Kidney epithelial cell (primary cell): ENCODE measurements around the gene PRRT1. TPM values are rescaled to one million over a fixed set of nuclear protein-coding genes. Genes with fewer than 3 reads are reported as not detected.
A peak's percentile ranks its signal among the peaks of the same experiment; 100 is the strongest.
"Not testable (repeated sequence)": the region's sequence is repeated elsewhere in the genome, so short reads cannot be mapped to it uniquely, and the experiment has no call there.

Experiments
- DNase-seq: peaks from one replicate; pipeline ENCODE4 v3.0.0-alpha.2; 2010; ENCODE audit warnings: low read depth
- H3K27me3 ChIP-seq: 2 replicates; pipeline ENCODE4 v1.6.0; 2011; ENCODE audit warnings: low read length; ENCODE audit not compliant: control insufficient read depth, insufficient read depth
- H3K36me3 ChIP-seq: 2 replicates; pipeline ENCODE4 v1.5.1; 2011; ENCODE audit warnings: low read length; ENCODE audit not compliant: control insufficient read depth, insufficient read depth
- H3K4me3 ChIP-seq: 2 replicates; pipeline ENCODE4 v1.5.1; 2011; ENCODE audit warnings: low read depth, mild to moderate bottlenecking, control low read depth, low read length
- CTCF ChIP-seq: IDR thresholded peaks from 2 replicates; pipeline ENCODE4 v1.5.1; 2011; ENCODE audit warnings: mild to moderate bottlenecking, moderate library complexity, low read length, control low read depth, inconsistent platforms; ENCODE audit not compliant: insufficient read depth, poor library complexity, severe bottlenecking
- total RNA-seq: library from RNA; depleted of rRNA; stranded (reverse); fragments of >200 nt; gene quantifications from 2 replicates; pipeline ENCODE4 v1.2.3, GENCODE V29; 2015

Gene PRRT1
- total RNA-seq, 1 donor from 2014 or later = not detected

- Histone ChIP-seq H3K4me3 (peak overlapping the region; percentile 71), H3K36me3 (no peaks in the 10 kb centered on the region), H3K27me3 (no peaks in the 10 kb centered on the region)
- TF ChIP-seq CTCF = no peak
- DNase-seq = no peak
Measured at GRCh38 chr6:32188381-32189068, 36.8 kb upstream of the PRRT1 start.

GRCh38 chr6:32187725-32188380 is 36.1 kb upstream of the PRRT1 start:
- H3K36me3 ChIP-seq, H3K4me3 ChIP-seq, DNase-seq, H3K27me3 ChIP-seq: not testable (repeated sequence)

GRCh38 chr6:32187009-32187709 is 35.4 kb upstream of the PRRT1 start:
- H3K36me3 ChIP-seq = no peaks in the 10 kb centered on the region
- no peak for DNase-seq
- H3K27me3 ChIP-seq = no peaks in the 10 kb centered on the region
- no peak for TF ChIP-seq CTCF
- H3K4me3 ChIP-seq = no peak overlapping the region

GRCh38 chr6:32186151-32186840 is 34.6 kb upstream of the PRRT1 start:
- not testable (repeated sequence) for DNase-seq, H3K27me3 ChIP-seq, H3K36me3 ChIP-seq, H3K4me3 ChIP-seq

- peak; percentile 73 for DNase-seq
- not testable (repeated sequence) for H3K36me3 ChIP-seq, H3K4me3 ChIP-seq, H3K27me3 ChIP-seq
Measured at GRCh38 chr6:32185681-32186131, 34.0 kb upstream of the PRRT1 start.

GRCh38 chr6:32184084-32184640 is 32.4 kb upstream of the PRRT1 start, which contains the start of gene AGER:
AGER (minus strand) TSS chr6:32184253; CDS start chr6:32184222, 31 bp downstream.
- Histone ChIP-seq H3K36me3 (no peaks in the 10 kb centered on the region), H3K4me3 (no peak within 1 kb of the TSS), H3K27me3 (no peaks in the 10 kb centered on the region)
- no peak for DNase-seq
- no peak for TF ChIP-seq CTCF

- no peak overlapping the region for H3K4me3 ChIP-seq
- DNase-seq = no peak
- no peak for TF ChIP-seq CTCF
- no peaks in the 10 kb centered on the region for H3K36me3 ChIP-seq
- H3K27me3 ChIP-seq = no peaks in the 10 kb centered on the region
Measured at GRCh38 chr6:32183483-32184083, 31.8 kb upstream of the PRRT1 start.
